ENCODE measurements around the gene C18orf63.

C18orf63 gene

DNA sequence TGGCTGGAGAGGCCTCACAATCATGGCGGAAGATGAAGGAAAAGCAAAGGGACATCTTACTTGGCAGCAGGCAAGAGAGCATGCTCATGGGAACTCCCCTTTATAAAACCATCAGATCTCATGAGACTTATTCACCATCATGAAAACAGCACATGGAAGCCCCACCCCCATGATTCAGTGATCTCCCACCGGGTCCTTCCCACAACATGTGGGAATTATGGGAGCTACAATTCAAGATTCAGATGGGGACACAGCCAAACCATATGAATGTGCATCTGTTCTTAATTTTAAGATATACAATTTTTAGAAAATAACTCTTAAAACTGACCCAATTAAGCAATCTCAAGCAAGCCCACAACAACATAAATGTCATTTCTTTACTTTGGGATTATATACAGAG lies 12.6 kb downstream of the C18orf63 start:
- no peak for DNase-seq (ENCODE audit: low read depth)

DNA sequence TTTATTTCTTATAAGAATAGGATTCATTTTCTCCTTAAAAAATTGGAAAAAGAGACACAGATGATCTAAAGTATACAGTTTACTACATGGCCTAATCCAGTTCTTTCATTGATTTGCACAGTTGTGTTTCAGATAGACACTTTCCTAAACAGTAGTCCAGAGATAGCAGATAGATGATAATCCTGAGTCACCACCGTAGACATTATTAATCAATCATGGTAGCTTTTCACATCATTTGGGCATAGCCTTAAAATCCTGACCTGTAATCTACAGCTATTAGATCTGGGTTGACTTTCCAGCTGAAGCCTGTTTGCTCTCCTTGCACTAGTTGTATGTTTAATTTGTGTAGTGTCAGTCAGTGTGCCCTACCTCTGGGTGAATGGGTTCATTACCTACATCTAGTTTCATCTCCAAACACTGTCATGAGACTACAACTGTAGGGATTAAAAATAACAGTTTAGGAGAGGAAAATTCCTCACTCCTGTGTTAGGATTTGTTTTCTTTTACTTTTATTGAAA lies 14.1 kb downstream of the C18orf63 start:
- no peak for DNase-seq (ENCODE audit: low read depth)

GRCh38 chr18:74331404-74331803 lies 15.8 kb downstream of the C18orf63 start:
- DNase-seq (ENCODE audit: low read depth): no peak

DNA sequence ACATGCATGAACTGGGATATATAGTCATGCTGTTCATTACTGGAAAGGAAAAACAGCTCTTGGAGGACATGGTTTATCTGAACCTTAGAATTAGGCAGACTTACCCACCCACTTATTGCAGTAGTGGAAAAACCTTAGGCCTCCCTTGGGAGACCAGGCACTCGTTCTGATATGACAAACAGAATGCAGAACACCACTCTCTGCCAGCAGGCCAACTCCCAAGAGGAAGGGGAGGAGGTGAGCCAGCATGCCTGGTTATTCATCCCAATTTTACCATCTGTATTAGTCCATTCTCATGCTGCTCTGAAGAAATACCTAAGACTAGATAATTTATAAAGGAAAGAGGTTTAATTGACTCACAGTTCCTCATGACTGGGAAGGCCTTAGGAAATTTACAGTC lies 17.5 kb downstream of the C18orf63 start:
- DNase-seq (ENCODE audit: low read depth): no peak

DNA sequence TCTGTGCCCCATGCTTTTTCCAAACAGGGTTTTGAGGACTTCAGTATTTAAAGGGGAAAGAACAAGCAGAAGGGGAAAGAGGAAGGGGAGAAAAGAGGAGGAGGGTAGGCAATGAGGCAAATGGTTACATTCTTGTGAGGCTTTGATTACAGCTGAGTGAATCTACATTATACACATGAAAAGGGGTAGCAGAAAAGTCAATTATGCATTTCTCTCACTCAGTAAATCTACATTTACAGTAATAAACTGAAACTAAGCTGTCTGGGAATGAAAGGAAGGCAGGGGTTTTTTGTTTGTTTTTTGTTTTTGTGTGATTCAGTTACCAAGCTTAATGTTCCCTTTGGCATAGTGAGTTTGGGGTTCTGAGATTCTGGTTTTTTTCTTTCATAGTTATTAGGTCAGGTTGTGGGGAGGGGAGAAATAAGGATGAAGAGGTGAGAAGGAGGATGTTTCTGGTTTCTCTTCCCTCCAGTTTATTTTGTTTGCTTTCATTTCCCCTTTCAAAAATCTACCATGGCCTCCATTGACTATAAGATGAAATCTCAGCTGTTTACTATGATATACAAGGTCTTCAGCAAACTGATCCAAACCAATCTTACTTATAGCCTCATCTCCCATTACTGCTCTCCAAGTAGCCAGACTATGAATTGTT lies 18.7 kb downstream of the C18orf63 start:
- no peak for DNase-seq (ENCODE audit: low read depth)

DNA sequence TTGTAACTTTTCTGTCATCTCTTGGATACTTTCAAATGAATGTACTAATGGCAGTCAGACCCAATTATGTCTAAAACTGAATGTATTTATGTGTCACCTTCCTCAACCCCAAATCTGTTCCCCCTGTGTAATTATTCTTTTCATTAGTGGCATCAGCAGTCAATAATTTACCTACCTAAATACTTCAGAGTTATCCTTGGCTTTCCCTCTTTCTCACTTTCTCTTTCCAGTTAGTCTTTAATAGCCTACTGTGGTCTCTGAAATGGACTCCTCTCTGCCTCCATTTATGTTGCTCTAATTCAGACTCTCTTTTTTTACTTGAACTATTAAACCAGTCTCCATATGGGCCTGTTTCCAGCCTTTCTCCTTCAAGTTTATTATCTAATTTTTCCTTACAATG lies 21.0 kb downstream of the C18orf63 start:
- no peak for DNase-seq (ENCODE audit: low read depth)

DNA sequence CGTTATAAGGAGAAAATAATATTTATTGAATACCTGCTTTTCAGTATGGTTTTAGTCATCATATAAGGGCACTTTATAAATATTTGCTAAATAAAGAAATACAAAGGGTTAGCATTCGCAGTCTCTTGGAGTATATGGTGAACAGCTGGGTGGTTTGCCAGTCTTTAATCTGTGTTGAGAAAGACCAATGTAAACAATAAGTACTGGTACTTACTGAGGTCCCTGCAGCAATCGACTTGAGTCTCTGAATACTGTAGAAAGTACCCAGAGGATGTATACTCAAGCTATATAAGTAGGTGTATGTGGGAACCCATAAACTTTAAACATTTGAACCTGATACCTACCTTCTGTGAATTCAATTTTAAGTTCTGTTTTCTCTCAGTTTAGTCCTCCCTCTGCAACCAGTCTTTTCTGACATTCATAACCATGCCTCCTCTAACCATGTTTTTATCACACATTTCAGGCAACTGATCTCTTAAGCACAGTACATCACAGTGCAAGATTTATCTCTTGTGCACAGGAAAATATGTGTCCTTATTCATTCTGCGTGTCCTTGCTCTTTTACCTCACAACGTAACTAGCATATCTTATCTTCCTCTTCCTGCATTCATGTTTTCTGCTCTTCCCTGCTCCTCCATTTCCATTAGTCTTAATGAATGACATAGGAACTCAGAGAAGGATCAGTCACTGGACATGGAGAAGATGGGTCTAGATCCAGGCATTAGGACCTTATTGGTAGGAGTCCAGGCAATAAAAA lies 21.7 kb downstream of the C18orf63 start:
- DNase-seq (ENCODE audit: low read depth): no peak

GRCh38 chr18:74337912-74338309 lies 22.3 kb downstream of the C18orf63 start:
- no peak for DNase-seq (ENCODE audit: low read depth)

DNA sequence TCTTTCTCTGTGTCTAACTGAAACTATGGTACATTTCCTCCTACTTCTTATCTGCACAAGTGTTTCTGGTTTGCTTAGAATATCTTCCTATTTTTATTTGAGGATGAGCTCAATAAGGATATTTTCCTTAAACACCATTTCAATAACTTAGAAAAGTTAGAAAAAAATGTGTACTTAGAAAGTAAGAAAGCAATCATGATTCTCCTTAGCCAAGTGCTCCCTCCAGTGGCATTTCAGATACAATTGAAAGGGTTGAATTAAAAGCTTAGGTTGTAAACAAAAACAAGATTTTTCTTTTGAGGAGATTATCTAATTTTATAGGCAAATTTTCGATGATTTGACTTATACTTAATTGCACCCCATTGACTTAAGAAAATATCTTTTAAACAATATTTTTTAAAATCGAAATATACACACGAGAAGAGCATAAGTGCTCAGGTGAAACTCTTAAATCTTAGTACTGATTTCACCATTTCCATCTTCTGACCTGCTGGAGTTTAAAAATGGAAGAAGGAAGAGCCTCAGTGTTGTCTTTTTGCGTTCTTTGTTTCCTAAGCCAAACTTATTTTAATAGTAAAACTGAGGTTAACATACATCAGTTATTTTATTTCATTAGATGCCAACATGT lies 26.9 kb downstream of the C18orf63 start:
- DNase-seq (ENCODE audit: low read depth): no peak

- DNase-seq (ENCODE audit: low read depth): no peak
Measured at GRCh38 chr18:74346206-74346605, 30.6 kb downstream of the C18orf63 start.

- DNase-seq (ENCODE audit: low read depth): no peak
Measured at GRCh38 chr18:74348581-74348980, 32.9 kb downstream of the C18orf63 start.

DNA sequence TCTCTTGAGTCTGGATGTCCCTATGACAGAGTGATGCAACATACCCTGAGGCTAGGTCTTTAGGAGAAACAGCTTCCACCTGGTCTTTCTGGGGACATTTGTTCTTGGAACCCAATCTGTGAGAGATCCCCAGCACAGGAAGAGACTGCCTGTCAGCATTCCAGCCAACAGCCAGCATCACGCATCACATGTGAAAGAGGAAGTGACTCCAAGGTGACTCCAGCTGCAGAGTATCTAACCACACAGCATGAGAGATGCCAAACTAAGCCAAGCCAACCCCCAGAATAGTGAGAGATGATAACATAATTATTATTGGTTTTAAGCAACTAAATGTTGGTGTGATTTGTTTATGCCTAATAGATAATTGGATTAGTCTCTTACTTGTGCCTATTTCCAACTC lies 35.7 kb downstream of the C18orf63 start:
- DNase-seq (ENCODE audit: low read depth): no peak

- no peak for DNase-seq (ENCODE audit: low read depth)
Measured at GRCh38 chr18:74353169-74353775, 37.6 kb downstream of the C18orf63 start.

GRCh38 chr18:74356959-74357358 lies 41.3 kb downstream of the C18orf63 start:
- DNase-seq (ENCODE audit: low read depth): no peak

- no peak for DNase-seq (ENCODE audit: low read depth)
Measured at GRCh38 chr18:74360852-74361655, 45.4 kb downstream of the C18orf63 start.

- no peak for DNase-seq (ENCODE audit: low read depth)
Measured at GRCh38 chr18:74367905-74368304, 52.3 kb downstream of the C18orf63 start.

GRCh38 chr18:74368901-74369705 lies 53.5 kb downstream of the C18orf63 start:
- no peak for DNase-seq (ENCODE audit: low read depth)

GRCh38 chr18:74370115-74370514 lies 54.5 kb downstream of the C18orf63 start:
- no peak for DNase-seq (ENCODE audit: low read depth)

- DNase-seq (ENCODE audit: low read depth): no peak
Measured at GRCh38 chr18:74373428-74373827, 57.8 kb downstream of the C18orf63 start.

DNA sequence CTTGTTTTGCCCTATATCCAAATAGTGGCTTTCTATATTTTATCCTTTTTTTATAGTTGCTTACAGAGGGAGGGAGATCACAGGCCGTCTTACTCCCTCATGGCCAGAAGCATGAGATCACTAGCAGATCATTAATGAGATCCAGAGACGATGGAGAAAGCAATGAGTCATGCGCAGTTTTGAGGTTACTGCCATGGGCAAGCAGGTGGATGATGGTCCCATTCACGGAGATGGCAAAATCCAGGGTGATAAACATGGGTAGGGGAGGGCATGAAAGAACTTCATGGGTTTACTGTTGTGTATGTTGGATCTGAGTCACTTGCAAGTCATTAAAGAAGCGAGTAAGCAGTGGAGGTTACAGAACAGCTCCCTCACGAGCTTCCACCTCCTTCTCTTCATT lies 60.4 kb downstream of the C18orf63 start:
- no peak for DNase-seq (ENCODE audit: low read depth)

DNA sequence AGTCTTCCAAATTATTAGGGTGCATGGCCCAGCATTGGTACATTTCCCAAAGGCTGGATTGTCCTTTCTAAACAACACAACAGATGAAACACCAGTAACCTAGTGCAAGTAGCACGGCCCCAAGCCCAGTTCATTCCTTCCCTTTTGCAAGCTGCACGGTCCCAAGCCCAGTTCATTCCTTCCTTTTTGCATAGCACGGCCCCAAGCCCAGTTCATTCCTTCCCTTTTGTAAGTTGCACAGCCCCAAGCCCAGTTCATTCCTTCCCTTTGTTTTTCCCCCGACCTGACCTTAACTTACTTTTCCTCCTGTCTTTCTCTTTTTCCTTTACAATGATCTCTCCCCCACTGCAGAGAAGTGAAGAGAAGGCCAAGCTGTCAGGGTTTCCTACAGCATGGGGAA lies 60.9 kb downstream of the C18orf63 start:
- no peak for DNase-seq (ENCODE audit: low read depth)

Measured in activated T-cell treated with anti-CD3 and anti-CD28 coated beads for 48 hours (primary cell).